DMS153 treated with DMSO at 0.1 percent for 48 hours (cell line): ENCODE results near the gene CAB39.

Experiments used
- DNase-seq: peaks from one replicate; lab custom pipeline; 2025; ENCODE audit not compliant: unreplicated experiment; lab: John Stamatoyannopoulos, UW

CAB39 gene

DNA sequence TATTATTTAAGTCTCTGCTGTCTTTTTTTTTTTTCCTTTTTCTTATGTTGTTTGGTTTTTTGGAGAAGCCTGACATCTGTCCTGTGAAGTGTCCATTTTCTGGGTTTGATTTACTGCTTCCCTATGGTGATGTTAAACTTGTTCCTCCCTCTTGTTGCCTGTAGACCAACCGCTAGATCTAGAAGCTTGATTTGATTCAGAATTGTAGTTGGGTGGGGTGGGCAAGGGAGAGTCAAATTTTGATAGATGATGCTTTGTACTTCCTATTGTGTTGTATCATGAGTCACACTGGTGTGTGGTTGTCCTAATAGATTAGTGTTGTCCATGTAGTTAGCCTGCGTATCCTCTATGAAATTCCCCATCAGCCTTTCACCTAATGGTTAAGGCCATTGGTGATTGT is 35.4 kb downstream of the CAB39 start:
- no peak for DNase-seq

DNA sequence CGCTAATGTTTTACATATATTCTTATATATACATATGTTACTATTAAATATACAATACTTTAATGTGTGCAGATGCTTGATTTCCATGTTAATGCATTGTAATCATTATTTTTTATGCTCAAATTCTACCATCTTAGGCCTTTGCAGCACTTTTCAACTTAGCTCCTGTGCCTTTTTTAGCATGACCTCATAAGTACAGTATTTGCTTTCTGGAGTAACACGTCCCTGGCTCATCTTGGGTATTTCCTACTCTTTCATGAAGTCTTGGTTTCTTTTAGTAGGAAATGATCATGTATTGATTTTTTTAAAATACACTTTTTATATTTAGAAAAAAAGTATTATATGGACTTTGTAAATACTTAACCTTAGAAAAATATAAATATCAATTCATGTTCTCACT is 36.5 kb downstream of the CAB39 start:
- no peak for DNase-seq

DNA sequence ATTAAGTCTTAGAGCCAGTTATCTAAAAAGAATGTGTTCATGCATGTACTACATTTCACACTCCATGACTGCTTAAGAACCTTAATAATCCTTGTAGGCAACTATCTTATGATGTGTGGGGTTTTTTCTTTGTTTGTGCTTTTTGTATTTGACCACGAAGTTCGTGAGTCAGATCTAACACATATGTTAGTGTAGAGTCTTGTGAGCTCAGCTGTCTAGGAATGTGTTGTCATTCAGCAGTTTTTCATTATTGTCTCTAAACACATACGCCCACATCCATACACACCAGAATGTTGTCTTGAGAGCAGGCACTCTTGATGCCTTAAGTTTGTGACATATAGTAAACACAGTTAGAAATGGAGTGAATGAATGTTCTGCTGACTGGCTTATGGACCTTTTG is 38.4 kb downstream of the CAB39 start:
- no peak for DNase-seq

DNA sequence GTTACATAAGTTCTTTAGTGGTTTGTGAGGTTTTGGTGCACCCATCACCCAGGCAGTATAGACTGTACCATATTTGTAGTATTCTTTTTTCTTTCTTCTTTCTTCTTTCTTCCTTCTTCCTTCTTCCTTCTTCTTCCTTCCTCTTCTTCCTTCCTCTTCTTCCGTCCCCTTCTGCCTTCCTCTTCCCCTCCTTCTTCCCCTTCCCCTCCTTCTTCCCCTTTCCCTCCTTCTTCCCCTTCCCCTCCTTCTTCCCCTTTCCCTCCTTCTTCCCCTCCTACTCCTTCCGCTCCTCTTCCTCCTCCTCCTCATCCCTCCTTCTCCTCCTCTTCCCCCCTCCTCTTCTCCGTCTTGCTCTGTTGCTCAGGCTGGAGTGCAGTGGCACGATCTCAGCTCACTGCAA is 41.6 kb downstream of the CAB39 start:
- DNase-seq = no peak

DNA sequence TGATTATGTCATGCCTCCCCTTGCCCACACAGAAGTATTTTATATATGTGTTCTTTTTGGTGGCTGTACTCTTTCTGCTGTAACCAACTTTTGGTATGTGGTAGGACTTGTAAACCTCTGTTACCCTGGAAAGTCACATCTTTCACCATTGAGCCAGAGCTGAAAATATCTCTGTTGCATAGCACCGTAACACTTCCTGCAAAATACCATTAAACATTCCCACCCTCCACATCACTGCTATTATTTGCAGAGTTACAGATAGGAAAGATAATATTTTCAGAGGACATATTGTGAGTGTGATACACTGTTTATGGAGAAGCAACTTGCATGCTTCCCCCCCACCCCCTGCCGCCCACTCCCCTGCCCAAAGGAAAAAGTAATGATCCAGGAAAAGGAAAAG is 44.8 kb downstream of the CAB39 start:
- DNase-seq = no peak

DNA sequence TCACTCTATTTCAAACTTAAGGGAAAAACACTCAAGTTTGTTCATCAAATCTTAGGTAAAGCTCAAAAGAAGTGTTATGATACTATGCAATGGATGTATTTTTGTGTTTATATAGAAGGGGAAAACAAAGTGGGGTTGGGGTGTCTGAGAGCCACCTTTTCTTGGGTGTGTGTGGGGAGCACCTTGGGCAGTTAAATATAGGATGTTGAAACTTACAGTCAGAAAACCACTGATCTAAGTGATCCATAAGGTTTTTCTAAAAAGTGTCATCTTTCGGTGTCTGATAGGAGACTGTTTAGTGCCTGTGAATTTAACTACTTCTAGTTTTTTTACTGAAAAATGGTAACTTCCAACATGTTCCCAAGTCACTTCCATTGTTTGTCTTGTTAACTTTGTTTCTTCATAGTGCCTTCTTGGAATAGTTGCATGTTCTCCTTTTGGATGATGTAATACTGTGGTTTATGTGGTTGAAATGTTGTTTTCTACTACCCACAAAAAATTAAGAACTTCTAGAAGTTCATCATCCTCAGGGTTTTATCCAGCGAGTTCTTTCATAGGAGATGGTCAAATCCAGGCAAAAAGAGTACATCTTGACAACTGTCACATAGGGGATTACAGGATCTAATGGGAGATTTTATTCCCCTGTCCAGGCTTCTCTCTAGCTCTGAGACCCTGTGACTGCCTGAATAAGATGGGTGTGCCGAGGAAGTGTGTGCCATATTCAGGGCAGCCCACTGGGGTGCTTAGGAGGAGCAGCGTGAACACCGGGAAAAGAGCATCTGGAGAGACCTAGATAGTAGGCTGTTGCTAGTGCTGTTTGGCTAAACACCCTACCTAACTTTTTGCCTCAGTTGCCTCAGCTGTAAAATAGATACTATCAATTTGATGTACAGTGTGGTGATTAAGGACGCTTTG is 46.2 kb downstream of the CAB39 start:
- DNase-seq = no peak

DNA sequence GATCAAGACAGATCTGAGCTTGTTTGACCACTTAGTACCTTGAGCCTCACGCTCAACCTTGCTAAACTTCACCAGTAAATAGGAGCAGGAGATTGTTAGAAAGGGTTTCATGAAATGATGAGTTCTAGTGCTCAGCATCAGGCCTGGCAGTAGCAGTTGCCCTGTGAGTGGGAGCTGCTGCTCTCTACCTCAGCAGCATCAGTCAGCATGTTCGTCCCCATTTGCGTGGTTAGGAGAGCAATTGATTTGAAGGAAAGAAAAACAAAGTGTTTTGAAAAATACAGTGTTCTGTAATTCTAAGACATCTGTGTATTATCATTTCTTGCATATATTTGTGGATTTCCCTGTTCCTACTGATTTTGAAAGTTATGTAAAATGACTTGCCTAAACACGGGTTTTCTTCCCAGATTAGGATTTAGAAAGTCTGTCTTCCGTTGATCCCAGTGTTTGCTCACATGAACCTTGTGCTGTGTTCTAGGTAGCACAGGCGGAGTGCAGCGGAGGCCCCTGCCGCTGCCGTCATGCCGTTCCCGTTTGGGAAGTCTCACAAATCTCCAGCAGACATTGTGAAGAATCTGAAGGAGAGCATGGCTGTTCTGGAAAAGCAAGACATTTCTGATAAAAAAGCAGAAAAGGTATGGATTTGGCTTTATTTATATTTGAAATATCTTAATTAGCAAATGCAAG is 47.0 kb downstream of the CAB39 start:
- no peak for DNase-seq

DNA sequence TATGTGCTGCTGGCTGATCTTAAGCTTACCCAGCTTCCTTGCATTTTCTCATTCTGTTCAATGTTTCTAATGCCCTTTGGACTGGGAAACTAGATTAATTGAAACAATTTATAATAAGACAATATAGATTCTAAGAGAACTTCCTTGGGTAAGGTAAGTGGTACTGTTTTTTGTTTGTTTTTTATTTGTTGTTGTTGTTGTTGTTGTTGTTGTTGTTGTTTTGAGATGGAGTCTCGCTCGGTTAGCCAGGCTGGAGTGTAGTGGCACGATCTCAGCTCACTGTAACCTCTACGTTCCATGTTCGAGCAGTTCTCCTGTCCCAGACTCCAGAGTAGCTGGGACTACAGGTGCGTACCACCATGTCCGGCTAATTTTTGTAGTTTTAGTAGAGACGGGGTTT is 49.1 kb downstream of the CAB39 start:
- DNase-seq = no peak

DNA sequence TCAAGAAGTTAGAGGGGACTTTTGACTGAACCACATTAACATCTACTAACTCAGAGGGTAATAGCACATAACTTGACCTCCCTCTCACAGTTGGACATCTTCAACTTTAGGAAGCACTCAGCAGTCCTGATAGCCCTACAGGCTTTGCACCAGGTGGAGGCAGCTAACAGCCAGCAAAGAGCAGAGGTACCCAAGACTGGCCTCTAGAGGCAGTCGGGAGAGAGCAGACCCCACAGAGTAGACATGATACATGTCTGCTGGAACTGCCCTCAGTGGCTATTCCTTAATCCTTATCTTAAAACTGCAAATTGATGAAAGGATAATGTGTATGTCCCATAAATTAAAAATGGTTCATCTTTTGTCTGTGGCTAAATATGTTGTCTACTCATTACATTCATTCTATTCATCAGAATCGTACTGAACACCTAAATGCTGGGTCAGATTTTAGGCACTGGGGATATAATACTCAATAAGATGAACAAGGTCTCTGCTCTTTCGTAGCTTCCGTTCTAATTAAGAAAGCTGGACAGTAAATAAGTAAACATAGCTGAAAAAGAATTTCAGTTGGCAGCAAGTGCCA is 49.8 kb downstream of the CAB39 start:
- DNase-seq = no peak

DNA sequence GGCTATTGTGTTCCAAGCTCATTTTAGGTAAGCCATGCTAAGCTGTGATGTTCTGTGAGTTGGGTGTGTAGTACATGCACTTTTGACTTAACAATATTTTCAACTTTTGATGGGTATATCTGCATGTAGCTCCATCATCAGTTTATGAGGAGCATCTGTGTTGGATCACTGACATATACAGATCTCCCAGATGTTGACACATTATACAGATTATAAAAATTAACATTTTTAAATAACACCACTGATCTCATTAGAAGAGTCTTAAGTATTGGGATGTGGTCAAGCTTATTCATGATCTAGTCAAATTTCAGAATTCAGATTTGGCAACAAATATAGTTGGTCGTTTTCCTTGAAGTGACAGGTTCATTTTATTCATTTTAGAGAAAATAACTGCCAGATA is 51.7 kb downstream of the CAB39 start:
- DNase-seq = no peak

DNA sequence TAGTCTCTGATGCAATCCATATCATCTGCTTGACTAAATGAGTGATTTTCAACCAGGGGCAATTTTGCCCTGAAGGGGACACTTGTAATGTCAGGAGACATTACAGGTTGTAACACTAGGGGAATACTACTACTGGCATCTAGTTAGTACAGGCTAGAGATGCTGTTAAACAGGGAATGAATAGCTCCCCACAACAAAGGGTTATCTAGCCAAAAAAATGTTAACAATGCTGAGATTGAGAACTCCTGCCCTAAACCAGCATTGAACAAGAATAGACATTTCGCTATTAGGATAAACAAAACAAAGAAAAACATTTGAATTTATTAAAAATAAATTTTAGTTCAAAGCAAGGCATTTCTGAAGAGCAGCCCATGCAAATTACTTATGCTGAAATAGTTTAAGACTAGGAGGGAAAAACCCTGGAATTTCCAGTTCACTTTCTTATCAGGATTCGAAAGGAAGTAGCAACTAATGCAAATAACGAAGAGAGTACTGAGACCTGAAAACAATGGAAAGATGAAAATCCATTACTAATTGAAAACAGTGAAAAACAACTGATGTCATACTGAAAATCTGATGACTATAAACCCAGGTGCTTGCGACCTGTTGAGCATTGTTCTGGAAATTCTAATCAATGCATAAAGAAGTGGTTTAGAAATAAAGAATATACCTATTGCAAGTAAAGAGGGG is 53.1 kb downstream of the CAB39 start:
- no peak for DNase-seq

DNA sequence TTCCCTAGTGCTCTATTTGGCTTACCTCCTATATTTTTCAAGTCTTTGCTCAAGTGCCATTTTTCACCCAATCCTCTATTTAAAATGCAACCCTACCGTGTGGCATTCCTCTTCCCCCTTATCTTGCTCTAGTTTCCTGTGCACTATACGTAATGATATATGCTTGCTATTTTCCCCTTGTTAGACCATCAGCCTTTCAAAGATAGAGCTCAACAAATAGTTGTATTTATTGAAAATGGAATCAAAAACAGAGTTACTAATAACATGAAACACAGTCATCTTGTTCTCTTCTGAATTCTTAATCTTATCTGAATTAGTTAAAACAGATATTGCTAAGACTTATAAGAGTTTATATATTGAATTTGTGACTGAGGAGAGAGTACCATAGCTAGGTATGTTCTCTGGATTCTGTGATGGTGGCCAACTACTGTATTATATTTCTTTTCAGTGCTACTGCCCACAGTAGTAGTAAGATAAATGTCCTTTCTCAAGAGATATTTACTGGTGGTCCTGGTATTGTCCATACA is 55.3 kb downstream of the CAB39 start:
- DNase-seq = no peak

DNA sequence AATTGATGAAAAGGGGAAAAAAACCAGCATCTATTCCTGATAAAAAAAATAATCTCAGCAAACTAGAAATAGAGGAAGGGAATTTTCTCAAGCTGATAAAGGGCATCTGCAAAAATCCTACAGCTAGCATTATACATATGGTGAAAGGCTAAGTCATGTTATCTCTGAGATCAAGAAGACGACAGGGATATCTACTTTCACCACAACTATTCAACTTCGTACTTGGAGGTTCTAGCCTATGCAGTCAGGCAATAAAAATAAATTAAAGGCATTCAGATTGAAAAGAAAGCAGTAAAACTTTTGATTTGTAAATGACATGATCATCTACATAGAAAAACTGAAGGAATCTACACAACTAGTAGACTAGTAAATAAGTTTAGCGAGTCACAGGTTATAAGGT is 58.2 kb downstream of the CAB39 start:
- DNase-seq = no peak

DNA sequence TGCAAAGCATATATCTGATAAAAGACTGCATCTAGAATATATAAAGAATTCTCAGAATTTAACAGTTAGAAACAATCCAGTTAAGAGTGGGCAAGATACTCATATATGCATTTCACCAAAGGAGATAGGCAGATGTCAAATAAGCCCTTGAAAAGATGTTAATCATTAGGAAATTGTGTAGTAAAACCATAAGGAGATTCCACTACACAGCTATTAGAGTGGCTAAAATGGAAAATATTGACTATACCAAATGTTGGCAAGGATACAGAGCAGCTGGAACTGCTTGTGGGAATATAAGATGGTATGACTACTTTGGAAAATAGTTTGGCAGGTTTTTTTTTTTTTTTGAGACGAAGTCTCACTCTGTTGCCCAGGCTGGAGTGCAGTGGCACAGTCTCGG is 59.5 kb downstream of the CAB39 start:
- no peak for DNase-seq

DNA sequence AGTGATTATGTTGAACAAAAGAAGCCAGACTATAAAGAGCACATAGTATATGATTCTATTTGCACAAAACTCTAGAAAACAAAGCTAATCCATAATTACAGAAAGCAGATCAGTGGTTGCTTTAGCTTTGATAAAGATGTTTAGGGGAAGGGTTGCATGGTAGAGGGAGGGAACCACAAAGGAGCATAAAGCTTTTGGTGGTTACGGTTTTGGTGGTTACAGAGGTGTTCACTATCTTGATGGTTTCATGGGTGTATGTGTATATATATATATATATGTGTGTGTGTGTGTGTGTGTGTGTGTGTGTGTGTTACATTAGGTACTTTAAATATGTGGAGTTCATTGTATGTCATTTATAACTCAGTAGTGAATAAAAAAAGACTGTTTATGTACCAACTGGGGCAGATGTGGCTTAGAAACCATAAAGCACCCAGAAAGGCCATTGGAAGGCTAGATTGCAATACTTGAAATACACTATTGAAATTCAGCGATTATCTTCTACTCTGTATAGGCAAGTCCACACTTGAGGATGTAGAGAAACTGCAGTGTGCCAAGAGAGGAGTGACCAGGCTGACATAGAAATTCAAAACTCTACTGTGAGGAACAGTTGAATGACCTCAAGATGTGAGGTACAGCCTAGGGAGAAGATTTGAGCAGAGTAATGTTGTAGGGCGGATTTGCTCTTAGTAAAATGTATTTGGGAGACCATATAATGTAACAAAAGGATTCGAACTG is 60.6 kb downstream of the CAB39 start:
- DNase-seq = no peak

DNA sequence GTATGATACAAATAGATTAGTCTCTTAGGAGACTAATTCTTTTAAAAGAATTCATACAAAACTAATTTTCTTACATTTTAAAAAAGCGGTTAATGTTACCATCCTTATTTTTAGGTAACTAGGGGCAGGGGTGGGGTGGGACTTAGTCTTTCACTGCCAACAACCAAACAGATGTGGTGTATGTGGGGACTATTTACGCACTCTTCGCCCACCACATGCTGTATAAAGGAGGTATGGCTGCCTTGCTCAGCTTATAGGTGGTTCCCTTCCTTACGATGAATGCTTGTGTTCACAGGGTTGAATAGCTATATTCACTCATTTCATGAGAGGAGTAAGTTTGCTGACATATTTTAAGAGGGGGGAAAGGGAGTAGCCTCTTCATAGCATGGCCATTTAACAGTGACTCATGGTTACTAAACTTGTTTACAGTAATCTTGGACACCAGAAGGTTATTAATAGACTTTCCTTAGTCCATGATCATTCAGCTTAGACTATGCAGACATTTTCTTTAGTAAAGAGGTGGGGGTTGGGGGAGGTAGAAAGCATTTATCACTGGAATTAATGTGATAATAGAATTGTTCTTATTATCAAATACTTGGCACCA is 61.8 kb downstream of the CAB39 start:
- DNase-seq = no peak

DNA sequence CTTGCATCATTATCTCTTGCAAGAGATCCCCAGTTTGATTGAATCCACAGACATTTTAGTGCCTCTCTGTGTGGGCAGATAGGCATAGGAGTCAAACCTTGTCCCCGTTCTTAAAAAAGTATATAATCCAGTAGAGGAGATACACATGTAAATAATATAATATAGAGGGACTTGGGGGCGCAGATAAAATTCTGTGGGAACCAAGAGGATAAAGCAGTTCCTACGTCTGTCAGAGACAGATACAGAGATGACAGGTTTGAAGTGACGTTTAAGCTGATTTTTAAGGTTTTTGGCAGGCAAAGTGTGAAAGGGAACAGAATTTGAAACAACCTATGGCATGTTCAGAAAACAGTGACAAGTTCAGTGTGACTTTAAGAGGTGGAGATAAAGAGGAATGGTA is 63.1 kb downstream of the CAB39 start:
- no peak for DNase-seq

DNA sequence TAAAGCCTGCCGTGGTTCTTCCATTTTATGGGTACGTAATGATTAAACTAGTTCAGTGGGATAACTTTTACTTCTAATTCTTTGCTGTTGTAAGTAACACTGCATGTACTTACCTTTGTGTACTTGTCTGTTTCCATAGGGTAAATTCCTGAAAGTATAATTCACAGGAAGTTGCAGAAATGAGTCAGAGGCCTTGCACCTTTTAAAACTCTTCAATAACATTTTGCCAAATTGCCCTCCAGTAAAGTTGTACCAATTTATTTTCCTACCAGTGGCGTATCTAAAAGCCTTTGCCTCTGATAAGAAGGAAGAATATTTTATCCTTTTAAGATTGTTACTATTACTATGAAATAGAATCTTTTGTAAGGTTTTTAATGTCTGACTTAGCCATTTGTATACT is 65.1 kb downstream of the CAB39 start:
- no peak for DNase-seq

DNA sequence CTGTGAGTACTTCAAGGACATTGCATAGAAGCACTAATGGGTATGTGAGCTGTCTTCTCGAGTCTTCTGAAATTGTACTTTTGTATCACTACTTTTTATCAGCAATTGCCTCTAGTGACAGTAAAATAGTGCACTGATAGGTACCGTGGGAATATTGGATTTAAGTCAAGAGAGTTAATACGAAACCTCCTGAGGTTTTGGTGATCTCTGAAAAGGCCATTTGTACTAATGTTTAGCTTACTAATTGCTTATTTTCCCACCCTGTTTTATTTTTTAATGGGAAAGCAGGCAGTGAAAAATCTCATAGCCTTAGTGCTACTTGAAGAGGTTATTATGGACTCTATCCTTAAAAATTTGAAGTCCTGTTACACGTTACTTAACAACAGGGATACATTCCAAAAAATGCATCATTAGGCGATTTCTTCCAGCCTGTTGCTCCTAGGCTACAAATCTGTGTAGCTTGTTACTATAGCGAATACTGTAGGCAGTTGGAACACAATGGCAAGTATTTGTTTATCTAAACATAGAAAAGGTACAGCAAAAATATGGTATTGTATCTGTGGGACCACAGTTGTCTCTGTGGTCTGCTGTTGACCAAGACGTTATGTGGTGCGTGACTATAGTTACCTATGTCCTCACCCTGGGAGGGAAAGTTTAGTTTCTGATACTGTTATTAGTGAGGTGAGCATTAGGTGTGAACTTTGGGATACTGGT is 65.9 kb downstream of the CAB39 start:
- DNase-seq = no peak

DNA sequence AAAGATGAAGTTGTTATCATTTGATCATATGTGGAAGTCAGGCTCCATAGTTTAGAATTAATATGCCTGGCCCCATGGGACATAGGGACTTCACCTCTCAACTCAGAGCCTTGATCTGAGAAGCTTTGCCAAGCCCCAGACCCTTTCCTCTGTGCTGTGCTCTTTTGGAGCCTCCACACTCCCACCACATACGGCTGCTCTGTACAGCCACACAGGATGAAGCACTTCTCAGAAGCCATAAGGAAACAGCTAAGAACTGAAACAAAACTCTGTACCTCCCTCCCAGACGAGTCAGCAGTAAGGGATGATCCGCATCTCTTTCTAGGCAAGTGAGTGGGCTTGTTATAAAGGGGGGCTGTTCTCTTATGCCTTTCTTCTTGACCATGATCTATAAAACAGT is 66.5 kb downstream of the CAB39 start:
- DNase-seq = no peak
